IMR-90 (cell line): ENCODE measurements around the gene PRKD3. TPM values are rescaled to one million over a fixed set of nuclear protein-coding genes. Genes with fewer than 3 reads are reported as not detected.

Source experiments
- ATAC-seq: fragments of 200-7000 bp; cut with Tn5 transposase; 2 replicates; pipeline ENCODE4 v1.9.1; 2020; ENCODE audit warnings: low read depth, mild to moderate bottlenecking, moderate library complexity
- BruUV-seq: library from RNA; stranded (reverse); fragments of 400-500 nt; replicated peaks from 2 replicates; lab custom pipeline; 2021; lab: Mats Ljungman, UMichigan
- CTCF ChIA-PET: fragments of 300-600 bp; formaldehyde crosslinking; extraction: SDS; loops from one replicate; lab custom pipeline; 2021; ENCODE audit warnings: antibody characterized with exemption; lab: Yijun Ruan, JAX
- POLR2A ChIA-PET: fragments of 300-600 bp; sonication (Branson Sonifier 250); formaldehyde crosslinking; loops from one replicate; lab custom pipeline; 2022; ENCODE audit warnings: antibody characterized with exemption; ENCODE audit not compliant: unreplicated experiment; lab: Charles Lee
- DNase-seq: peaks from one replicate; pipeline ENCODE4 v3.0.0; 2013
- H2AFZ ChIP-seq: replicated peaks from 2 replicates; pipeline ENCODE3; 2013; ENCODE audit warnings: low read length, mild to moderate bottlenecking; ENCODE audit not compliant: poor library complexity
- H2AK5ac ChIP-seq: 2 replicates; pipeline ENCODE4 v1.6.1; 2013; ENCODE audit warnings: low read depth, low read length, inconsistent platforms
- H2AK9ac ChIP-seq: replicated peaks from 2 replicates; pipeline ENCODE3; 2013; ENCODE audit warnings: mild to moderate bottlenecking, low read depth, low read length, moderate library complexity; ENCODE audit not compliant: poor library complexity
- H2BK120ac ChIP-seq: 2 replicates; pipeline ENCODE4 v1.6.1; 2013; ENCODE audit warnings: low read depth, low read length, inconsistent platforms
- H2BK15ac ChIP-seq: 3 replicates; pipeline ENCODE4 v1.6.1; 2013; ENCODE audit warnings: low read depth, low read length, inconsistent platforms
- H2BK20ac ChIP-seq: 2 replicates; pipeline ENCODE4 v1.6.1; 2013; ENCODE audit warnings: low read depth, mild to moderate bottlenecking, inconsistent platforms, low read length, moderate library complexity
- H2BK5ac ChIP-seq: 2 replicates; pipeline ENCODE4 v1.6.1; 2013; ENCODE audit warnings: mild to moderate bottlenecking, low read depth, low read length, inconsistent platforms; ENCODE audit not compliant: poor library complexity, severe bottlenecking
- H3K14ac ChIP-seq: replicated peaks from 2 replicates; pipeline ENCODE4 v1.6.1; 2013; ENCODE audit warnings: low read depth, low read length, inconsistent platforms
- H3K18ac ChIP-seq: 2 replicates; pipeline ENCODE4 v1.6.1; 2013; ENCODE audit warnings: low read depth, low read length, control low read depth
- H3K23ac ChIP-seq: 2 replicates; pipeline ENCODE4 v1.6.1; 2013; ENCODE audit warnings: low read depth, low read length, inconsistent platforms
- H3K27ac ChIP-seq: 2 replicates; pipeline ENCODE4 v1.5.1; 2013; ENCODE audit warnings: mild to moderate bottlenecking, control low read depth, low read length; ENCODE audit not compliant: insufficient read depth
- H3K27me3 ChIP-seq: 2 replicates; pipeline ENCODE4 v1.6.1; 2013; ENCODE audit warnings: low read length; ENCODE audit not compliant: control insufficient read depth, insufficient read depth
- H3K36me3 ChIP-seq: 2 replicates; pipeline ENCODE4 v1.6.1; 2013; ENCODE audit warnings: low read length, mixed read lengths; ENCODE audit not compliant: control insufficient read depth, insufficient read depth
- H3K4ac ChIP-seq: 2 replicates; pipeline ENCODE4 v1.6.1; 2013; ENCODE audit warnings: low read depth, low read length, inconsistent platforms
- H3K4me1 ChIP-seq: 2 replicates; pipeline ENCODE4 v1.6.1; 2013; ENCODE audit warnings: low read length, mixed read lengths; ENCODE audit not compliant: control insufficient read depth, insufficient read depth
- H3K4me2 ChIP-seq: 2 replicates; pipeline ENCODE4 v1.6.1; 2013; ENCODE audit warnings: low read depth, mild to moderate bottlenecking, control low read depth, low read length, moderate library complexity
- H3K4me3 ChIP-seq: 2 replicates; pipeline ENCODE4 v1.5.1; 2013; ENCODE audit warnings: low read depth, mild to moderate bottlenecking, control low read depth, low read length, moderate library complexity; ENCODE audit not compliant: insufficient read depth
- H3K56ac ChIP-seq: 2 replicates; pipeline ENCODE4 v1.6.1; 2013; ENCODE audit warnings: low read length, inconsistent platforms; ENCODE audit not compliant: insufficient read depth; ENCODE audit errors: extremely low read depth
- H3K79me1 ChIP-seq, 2 experiments: 2 replicates each; pipeline ENCODE4 v1.6.1; 2013; ENCODE audit warnings: low read length in 2 of 2, inconsistent platforms in 1 of 2, low read depth in 1 of 2
- H3K9ac ChIP-seq: 2 replicates; pipeline ENCODE4 v1.6.1; 2013; ENCODE audit warnings: low read depth, low read length, control low read depth
- H3K9me1 ChIP-seq: 2 replicates; pipeline ENCODE4 v1.6.1; 2013; ENCODE audit warnings: low read length, inconsistent platforms; ENCODE audit not compliant: insufficient read depth
- H3K9me3 ChIP-seq: 2 replicates; pipeline ENCODE4 v1.6.1; 2013; ENCODE audit warnings: low read length; ENCODE audit not compliant: control insufficient read depth, insufficient read depth
- H4K20me1 ChIP-seq: 2 replicates; pipeline ENCODE4 v1.6.1; 2013; ENCODE audit warnings: low read length, inconsistent platforms; ENCODE audit not compliant: insufficient read depth
- H4K5ac ChIP-seq: 2 replicates; pipeline ENCODE4 v1.6.1; 2013; ENCODE audit warnings: mild to moderate bottlenecking, low read depth, low read length, control low read depth
- H4K8ac ChIP-seq, 2 experiments: 2 replicates each; pipeline ENCODE4 v1.6.1; 2013; ENCODE audit warnings: low read depth in 2 of 2, low read length in 2 of 2, control low read depth in 1 of 2, inconsistent platforms in 1 of 2
- H4K91ac ChIP-seq: 2 replicates; pipeline ENCODE4 v1.6.1; 2013; ENCODE audit warnings: low read depth, low read length, inconsistent platforms; ENCODE audit not compliant: insufficient read depth
- BHLHE40 ChIP-seq: fragments of 150-350 bp; IDR thresholded peaks from 2 replicates; pipeline ENCODE4 v1.6.1; 2016; ENCODE audit warnings: mild to moderate bottlenecking, low read depth, low read length
- CEBPB ChIP-seq: IDR thresholded peaks from 2 replicates; pipeline ENCODE4 v1.6.1; 2012; ENCODE audit warnings: low read depth, low read length, improper control_type of control experiment
- CHD1 ChIP-seq: IDR thresholded peaks from 2 replicates; pipeline ENCODE4 v1.6.1; 2012; ENCODE audit warnings: low read depth, low read length, improper control_type of control experiment
- CTCF ChIP-seq: conservative IDR thresholded peaks from 2 replicates; pipeline ENCODE4 v1.5.1; 2012; ENCODE audit warnings: mild to moderate bottlenecking, low read depth, low read length, improper control_type of control experiment
- ELK1 ChIP-seq: fragments of 150-350 bp; IDR thresholded peaks from 2 replicates; pipeline ENCODE4 v1.6.1; 2016; ENCODE audit warnings: low read depth, mild to moderate bottlenecking, low read length, moderate library complexity, borderline replicate concordance
- FOS ChIP-seq: fragments of 150-350 bp; IDR thresholded peaks from 2 replicates; pipeline ENCODE4 v1.6.1; 2016; ENCODE audit warnings: low read depth, low read length
- MAFK ChIP-seq: IDR thresholded peaks from 2 replicates; pipeline ENCODE4 v1.6.1; 2012; ENCODE audit warnings: low read depth, low read length, improper control_type of control experiment
- MAZ ChIP-seq: IDR thresholded peaks from 2 replicates; pipeline ENCODE4 v1.6.1; 2012; ENCODE audit warnings: low read depth, mild to moderate bottlenecking, low read length, improper control_type of control experiment, moderate library complexity, borderline replicate concordance
- MXI1 ChIP-seq: IDR thresholded peaks from 2 replicates; pipeline ENCODE4 v1.6.1; 2012; ENCODE audit warnings: low read depth, mild to moderate bottlenecking, low read length, moderate library complexity, borderline replicate concordance
- NFE2L2 ChIP-seq: fragments of 150-350 bp; IDR thresholded peaks from 2 replicates; pipeline ENCODE4 v1.6.1; 2016; ENCODE audit warnings: low read depth, mild to moderate bottlenecking, low read length
- POLR2A ChIP-seq: IDR thresholded peaks from 2 replicates; pipeline ENCODE4 v1.6.1; 2012; ENCODE audit warnings: mild to moderate bottlenecking, low read depth, low read length
- RAD21 ChIP-seq: IDR thresholded peaks from 2 replicates; pipeline ENCODE4 v1.6.1; 2012; ENCODE audit warnings: low read length, improper control_type of control experiment
- RCOR1 ChIP-seq: IDR thresholded peaks from 2 replicates; pipeline ENCODE4 v1.6.1; 2012; ENCODE audit warnings: mild to moderate bottlenecking, low read length, improper control_type of control experiment; ENCODE audit not compliant: insufficient replicate concordance
- RFX5 ChIP-seq: IDR thresholded peaks from 2 replicates; pipeline ENCODE4 v1.8.0; 2012; ENCODE audit warnings: low read depth, mild to moderate bottlenecking, low read length, moderate library complexity
- SMC3 ChIP-seq: fragments of 150-350 bp; IDR thresholded peaks from 2 replicates; pipeline ENCODE4 v1.6.1; 2016; ENCODE audit warnings: low read depth, mild to moderate bottlenecking, antibody characterized with exemption, low read length, moderate library complexity
- WGBS, 2 experiments: methylation state at CpG; one replicate each; pipeline versions ENCODE4 v1.1.5 to v1.1.7; 2013; ENCODE audit warnings: missing lambda C conversion rate in 2 of 2; ENCODE audit not compliant: insufficient read length in 1 of 2; ENCODE audit errors: extremely low coverage in 2 of 2; 5-methylcytosine and 5-hydroxymethylcytosine counted together
- dilution Hi-C: fragments of 300-500 bp; cut with HindIII; formaldehyde crosslinking; loops from one replicate; pipeline ENCODE4 v1.14.3; 2018; ENCODE audit warnings: low sequenced_read_pairs; ENCODE audit not compliant: unreplicated experiment
- in situ Hi-C: fragments of 300-500 bp; cut with MboI; formaldehyde crosslinking; loops from 3 replicates; pipeline ENCODE4 v1.14.3; 2019; ENCODE audit warnings: low sequenced_read_pairs, inconsistent platforms, mixed read lengths
- intact Hi-C: fragments of 100-400 bp; cut with micrococcal nuclease; formaldehyde crosslinking; loops from 2 replicates; pipeline ENCODE4 v1.10.0; 2022
- polyA plus RNA-seq, 3 experiments: library from polyadenylated mRNA; depleted of rRNA; stranded (reverse); fragments of >200 nt; gene quantifications; 2 replicates each; pipeline ENCODE4 v1.2.3, GENCODE V29; 2012; ENCODE audit warnings: low replicate concordance in 1 of 3
- total RNA-seq: library from RNA; depleted of rRNA; stranded (reverse); fragments of >200 nt; gene quantifications from 2 replicates; pipeline ENCODE4 v1.2.3, GENCODE V29; 2012
- TF ChIP-seq, protein P1 (sequence below): fragments of 150-350 bp; IDR thresholded peaks from 2 replicates; pipeline ENCODE4 v1.6.1; 2017; ENCODE audit warnings: mild to moderate bottlenecking, antibody characterized with exemption, low read length, low read depth

The PRKD3 gene
- total and polyA plus RNA-seq, 2 of the 4 experiments (the other 2 are of a cell fraction), result 15.8 to 46.4 TPM

- Histone ChIP-seq H4K91ac (no peak overlapping the region), H3K27ac (no peak overlapping the region), H2BK15ac (no peak overlapping the region), H3K79me1 (no peaks in the 10 kb centered on the region), H3K14ac (no peak overlapping the region), H3K36me3 (no peaks in the 10 kb centered on the region), H3K4ac (no peak overlapping the region), H3K9ac (no peak overlapping the region), H3K4me1 (no peaks in the 10 kb centered on the region; the same call in 1 of the 2 replicates), H3K56ac (no peak overlapping the region), H2BK20ac (no peak overlapping the region), H2AK5ac (no peak overlapping the region), H3K4me2 (no peak overlapping the region), H3K27me3 (peaks cover 5% of the 10 kb centered on the region), H4K8ac (no peak overlapping the region), H2AK9ac (no peak overlapping the region), H2BK5ac (no peak overlapping the region), H2AFZ (no peak overlapping the region), H2BK120ac (no peak overlapping the region), H3K23ac (no peak overlapping the region), H3K18ac (no peak overlapping the region), H4K5ac (no peak overlapping the region), H3K9me3 (no peaks in the 10 kb centered on the region), H3K4me3 (no peak overlapping the region), H4K20me1 (no peaks in the 10 kb centered on the region), H3K9me1 (no peaks in the 10 kb centered on the region)
- intact Hi-C loops (no loop called here), dilution Hi-C loops (no loop called here), in situ Hi-C loops (no loop called here)
- no TSS peak for BruUV-seq
- ATAC-seq (no peak), DNase-seq (no peak)
- CTCF ChIA-PET, result no interaction called here
- TF ChIP-seq MAZ (no peak), RAD21 (no peak), POLR2A (no peak), CHD1 (no peak), RCOR1 (no peak), SMC3 (no peak), MAFK (no peak), RFX5 (no peak), MXI1 (no peak), FOS (no peak), CTCF (no peak), ELK1 (no peak), NFE2L2 (no peak), BHLHE40 (no peak), CEBPB (no peak)
- TF ChIP-seq, protein P1, sequence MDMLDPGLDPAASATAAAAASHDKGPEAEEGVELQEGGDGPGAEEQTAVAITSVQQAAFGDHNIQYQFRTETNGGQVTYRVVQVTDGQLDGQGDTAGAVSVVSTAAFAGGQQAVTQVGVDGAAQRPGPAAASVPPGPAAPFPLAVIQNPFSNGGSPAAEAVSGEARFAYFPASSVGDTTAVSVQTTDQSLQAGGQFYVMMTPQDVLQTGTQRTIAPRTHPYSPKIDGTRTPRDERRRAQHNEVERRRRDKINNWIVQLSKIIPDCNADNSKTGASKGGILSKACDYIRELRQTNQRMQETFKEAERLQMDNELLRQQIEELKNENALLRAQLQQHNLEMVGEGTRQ, result no peak
- WGBS, 2 experiments, result no CpG with 5 or more reads among the region's 3 CpGs
- POLR2A ChIA-PET, result no interaction called here
Observed at GRCh38 chr2:37349231-37349860, 24.7 kb upstream of the PRKD3 start.
